GM18870 (cell line): ENCODE measurements around the gene BLMH.

Experiments
- ATAC-seq: cut with Tn5 transposase; IDR thresholded peaks from one replicate; pipeline ENCODE4 v1.9.1; 2021; ENCODE audit warnings: moderate library complexity; ENCODE audit not compliant: unreplicated experiment

BLMH gene

DNA sequence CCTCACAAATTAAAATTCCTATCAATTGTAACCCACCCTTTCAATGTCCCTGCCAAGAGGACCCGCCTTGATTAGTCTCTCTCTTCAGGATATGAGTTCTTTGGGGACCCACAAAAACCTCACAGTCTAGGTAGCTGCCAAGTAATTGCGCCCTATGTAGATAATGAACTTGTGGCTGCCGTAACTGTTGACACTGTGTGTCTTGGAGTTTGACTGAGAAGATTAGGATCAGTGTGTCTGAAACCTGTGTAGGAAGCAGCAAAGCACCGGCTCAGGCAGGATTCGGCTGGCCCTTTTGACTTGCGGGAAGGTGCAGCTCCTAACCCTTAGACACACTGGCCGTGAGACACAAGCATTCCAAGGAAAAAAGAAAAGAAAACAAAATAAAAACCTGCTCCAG lies 38.4 kb downstream of the BLMH start:
- no peak for ATAC-seq

DNA sequence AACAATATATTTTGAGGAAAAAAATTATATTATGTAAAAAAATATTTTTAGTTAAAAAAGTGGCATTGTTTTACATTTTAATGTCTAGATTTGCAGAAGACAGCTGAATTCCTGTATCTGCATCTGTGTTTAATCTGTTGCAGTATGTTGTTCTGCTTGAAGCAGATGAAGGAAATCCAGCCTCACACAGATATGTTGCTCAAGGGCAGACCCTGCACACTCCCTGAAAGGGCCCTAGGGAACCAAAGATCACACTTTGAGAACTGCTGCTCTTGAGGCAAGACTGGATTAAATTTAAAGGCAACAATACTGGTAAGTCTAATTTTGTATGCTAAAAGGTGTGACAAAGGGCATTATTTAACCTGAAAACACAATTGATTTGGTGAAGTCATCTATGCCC lies 39.8 kb downstream of the BLMH start:
- ATAC-seq: no peak

DNA sequence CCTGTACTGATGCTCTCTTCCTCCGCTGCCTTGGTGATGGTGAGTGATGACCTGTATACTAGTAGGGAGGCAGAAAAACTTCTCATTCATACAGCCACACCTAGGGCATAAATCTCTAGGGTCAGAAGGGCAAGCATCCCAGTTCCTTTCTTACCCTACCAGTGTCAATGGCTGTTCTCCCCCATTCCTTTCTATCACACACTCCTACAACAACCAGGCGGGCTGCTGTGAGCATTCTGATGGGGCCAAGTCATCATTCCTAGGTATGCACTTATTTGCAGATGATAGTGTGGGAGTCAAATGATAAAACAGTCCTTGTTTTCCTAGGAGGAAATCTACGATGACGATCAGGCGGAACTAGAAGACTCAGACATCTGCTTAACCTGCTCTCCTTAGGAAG lies 42.3 kb downstream of the BLMH start:
- ATAC-seq: no peak

DNA sequence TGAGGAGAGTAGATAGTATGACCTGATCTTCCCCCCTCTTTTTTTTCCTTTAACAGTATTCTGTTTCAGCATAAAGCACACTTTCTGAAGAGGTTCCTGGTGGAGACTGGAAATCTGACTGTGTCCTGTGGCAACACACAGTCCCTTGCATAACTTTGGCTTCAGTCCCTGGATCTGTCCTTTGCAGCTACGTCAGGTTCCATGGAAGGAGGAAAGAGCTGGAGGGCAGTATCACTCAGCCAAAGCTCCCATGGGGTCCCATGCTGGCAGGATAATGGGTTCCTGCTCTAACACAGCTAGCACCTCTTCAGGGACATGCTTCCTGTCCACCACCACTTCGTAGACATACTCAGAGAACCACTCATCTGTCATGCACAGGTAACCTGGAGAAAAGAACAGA lies 43.0 kb downstream of the BLMH start:
- ATAC-seq: no peak

DNA sequence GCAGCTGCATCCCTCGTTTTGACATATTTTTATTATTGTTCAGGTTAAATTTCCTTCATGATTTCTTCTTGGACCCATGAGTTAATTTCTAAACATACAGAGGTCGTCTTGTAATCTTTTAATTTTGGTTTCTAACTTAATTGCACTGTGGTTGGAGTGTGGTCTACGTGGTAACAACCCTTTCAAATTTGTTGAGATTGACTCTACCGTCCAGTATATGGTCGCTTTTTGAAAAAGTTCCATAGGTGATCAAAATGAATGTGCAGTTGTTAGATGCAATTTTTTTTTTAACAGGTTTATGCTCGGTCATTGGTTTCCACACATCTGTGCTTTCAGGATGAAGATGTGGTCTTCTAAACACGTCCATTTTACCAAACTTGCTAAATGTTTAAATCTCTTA lies 45.3 kb downstream of the BLMH start:
- no peak for ATAC-seq

DNA sequence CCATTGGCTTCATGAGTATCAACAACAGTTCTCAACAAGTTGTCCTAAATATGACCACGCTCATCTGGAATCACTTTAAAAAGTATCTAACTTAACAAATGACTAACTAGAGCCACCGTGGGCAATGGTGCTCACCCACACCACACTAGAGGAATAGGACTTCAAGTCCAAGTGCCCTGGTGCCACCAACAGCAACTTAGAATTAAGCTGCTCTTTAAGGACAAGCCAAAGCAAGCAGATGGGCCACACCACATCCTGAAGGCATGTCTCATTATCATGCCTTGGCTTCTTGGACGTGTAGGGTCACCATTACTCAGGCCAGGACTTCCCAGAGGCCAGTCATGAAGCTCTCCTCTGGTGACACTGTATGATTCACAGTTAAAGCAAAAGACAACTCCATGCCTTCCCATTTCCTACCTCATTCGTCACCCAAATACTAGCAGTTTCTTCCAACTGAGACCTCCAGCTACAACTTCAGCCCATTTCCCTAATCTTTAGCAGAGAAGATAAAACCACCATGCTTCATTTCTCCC lies 46.8 kb downstream of the BLMH start:
- no peak for ATAC-seq

DNA sequence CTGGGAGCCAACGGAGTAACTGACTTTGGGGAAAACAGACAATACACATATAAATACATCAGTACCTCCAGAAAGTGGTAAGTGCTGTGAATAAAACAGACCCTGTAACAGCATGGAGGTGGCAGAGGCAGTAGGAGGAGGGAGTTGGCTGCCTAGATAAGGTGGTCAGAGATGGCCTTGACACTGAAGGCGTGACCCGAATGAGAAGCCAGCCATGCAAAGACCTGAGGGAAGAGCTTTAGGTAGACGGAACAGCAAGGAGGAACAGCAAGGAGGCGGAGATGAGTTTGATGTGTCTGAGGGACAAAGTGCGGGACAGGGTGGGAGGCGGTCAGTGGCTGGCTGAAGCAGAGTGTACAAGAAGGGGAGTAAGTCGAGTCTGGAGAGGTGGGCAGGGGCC lies 48.2 kb downstream of the BLMH start:
- no peak for ATAC-seq

DNA sequence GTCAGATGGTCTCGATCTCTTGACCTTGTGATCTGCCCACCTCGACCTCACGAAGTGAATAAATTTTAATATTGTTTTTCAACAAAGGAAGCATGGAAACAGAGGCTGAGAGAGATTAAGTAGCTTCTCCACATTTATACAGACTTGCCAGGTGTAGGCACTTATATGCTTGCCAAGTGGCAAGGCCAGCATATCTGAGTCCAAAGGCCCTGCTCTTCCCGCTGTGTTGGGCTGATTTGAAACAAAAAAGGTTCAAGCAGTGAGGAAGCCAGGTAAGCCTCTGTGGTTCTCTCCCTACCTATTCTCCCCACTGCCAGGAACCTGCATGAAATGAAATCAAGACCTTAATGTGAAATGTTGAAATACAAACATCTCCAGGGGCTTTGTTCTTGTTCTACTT lies 48.7 kb downstream of the BLMH start:
- no peak for ATAC-seq

DNA sequence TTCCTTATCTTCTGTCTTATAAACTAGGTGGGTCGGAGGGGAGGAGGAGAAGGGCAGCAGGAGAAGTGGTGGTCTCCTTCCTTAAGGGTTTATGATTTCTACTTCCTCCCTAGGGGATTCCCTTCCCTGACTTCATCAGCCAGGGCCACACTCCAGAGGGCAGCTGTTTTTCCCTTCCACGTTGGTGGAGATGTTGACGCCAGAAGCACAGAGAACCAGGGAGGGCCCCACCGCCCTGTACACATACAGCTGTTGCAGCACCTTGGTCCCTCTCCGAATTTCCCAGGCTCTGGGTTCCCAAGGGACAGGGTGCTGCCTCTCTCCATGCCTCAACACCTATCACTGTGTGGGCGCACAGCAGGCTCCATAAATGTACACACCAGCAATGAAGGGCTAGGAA lies 50.7 kb downstream of the BLMH start:
- no peak for ATAC-seq

DNA sequence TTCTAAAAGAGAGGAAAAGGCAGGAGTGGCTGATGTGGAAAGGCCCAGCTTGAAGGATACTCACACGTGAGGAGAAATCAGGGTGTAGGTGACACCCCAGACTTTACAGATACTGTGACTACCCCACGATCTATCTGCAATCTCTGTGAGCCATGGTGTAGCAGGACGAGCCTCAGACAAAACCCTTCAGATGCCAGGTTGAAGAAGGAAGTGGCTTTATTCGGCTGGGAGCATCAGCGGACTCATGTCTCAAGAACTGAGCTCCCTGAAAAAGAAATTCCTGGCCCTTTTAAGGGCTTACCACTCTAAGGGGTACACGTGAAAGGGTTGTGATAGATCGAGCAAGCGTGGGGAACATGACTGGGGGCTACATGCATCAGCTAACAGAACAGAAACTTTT lies 51.6 kb downstream of the BLMH start:
- ATAC-seq: no peak

DNA sequence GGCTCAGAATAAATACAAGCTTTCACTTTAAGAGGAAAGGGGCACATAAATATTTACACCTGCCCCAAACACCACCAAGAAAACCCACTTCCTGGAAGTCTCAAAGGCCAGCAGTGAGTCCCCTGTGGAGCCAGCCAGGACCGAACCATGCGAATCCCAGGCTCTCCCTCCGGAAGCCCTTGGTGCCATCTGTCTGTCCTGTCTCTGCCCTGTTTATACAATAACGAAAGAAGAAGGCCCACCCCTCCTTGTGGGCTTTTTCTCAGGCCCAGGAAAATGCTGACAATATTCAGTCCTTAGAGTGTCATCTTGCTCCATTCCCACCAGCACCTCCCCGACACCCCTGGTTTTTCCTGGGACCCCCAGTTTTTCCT lies 52.7 kb downstream of the BLMH start:
- ATAC-seq: no peak

DNA sequence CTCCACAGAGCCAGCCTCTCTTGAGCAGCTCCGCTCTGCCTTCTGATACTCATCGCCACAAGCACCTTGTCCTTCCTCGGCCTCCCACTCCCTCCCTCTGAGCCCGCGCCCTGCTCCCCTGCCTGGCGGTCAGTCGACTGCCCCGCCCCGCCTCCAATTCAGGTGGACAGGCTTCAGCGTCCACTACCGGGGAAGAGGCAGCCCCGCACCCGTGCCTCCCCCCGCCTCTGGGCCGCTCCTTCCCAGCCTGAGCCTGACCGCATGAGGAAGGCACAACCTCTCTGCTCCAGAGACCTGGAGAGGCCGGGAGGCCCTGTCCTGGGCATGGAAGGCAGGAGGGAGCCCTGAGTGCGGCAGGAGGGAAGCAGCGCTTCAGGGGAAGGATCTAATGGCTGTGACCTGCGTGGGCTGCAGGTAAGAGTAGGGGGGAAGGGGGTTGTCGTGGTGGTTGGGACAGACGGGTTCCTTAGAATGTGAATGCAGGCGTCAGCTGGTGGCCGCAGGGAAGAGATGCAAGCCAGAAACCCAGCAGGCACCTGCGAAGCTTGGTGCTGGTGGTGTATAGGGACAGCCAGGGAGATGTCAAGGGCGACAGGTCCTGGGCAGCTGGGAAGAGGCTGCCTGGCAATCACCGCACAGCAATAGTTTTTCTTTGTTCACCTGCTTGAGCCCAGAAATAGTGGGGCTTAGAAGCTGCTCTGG lies 53.2 kb downstream of the BLMH start:
- no peak for ATAC-seq

DNA sequence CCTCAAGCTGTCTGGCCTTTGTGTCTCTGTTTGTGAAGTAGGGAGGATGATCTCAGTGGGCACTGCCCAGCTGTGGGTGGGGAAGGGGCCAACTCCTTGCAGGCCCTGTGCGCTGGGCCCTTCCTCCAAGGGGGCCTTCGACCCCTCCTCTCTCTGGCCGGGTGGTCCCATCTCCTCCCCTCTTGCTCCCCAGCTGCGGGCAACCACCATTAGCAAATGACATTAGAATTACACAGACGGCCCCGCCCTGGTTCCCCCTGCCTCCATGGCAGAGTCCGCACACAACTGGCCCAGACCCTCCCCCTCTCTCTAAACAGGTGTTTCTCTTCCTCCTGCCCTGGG lies 53.8 kb downstream of the BLMH start:
- no peak for ATAC-seq

DNA sequence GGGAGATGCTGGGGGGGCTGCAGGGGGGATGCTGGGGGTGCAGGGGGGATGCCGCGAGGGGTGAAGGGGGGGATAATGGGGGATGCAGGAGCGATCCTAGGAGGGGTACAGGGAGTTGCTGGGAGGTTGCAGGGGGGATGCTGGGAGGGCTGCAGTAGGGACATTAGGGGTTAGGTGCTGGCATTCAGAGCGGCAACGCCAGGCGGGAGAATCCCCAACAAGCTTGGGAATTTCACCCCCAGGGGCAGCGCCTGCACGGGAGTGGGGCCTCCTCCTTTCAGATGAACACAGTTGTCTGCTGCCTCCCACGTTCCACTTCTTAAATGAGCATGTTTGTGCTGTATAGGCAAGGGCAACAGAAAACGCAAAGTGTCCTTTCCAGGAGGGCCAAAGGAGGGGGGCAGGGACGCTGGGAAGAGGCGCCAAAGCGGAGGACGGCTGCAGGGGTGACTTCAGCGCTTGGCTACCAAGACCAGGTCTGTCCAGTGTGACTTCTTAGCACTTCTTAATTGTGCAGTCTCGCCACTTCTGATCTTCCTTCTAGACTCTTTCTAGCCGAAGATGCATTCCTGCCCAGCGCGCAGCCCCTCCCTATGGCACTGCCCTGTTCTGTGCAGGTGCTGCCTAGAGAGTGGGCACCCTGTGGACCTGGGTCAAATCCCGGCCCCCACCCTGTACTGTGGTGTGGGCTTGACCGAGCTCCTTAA lies 54.3 kb downstream of the BLMH start:
- ATAC-seq: no peak

DNA sequence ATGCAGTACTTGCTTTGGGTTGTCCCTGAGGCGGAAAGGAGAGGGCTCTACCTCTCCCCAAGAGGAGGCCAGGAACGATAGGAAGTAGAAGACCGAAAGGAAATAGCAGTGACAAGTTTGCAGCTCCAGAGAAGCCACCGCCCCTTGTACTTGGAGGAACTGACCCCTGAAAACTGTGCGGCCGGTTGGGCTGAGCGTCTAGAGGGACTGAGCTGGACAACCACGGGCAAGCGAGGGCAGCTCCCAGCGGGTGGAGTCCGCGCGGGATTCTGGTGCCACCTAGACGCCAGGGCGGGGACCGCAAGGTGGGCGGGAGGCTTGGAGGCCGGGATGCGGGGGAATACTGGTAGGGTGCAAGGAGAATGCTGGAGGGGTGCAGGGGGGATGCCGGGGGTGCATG lies 55.0 kb downstream of the BLMH start:
- ATAC-seq: no peak

DNA sequence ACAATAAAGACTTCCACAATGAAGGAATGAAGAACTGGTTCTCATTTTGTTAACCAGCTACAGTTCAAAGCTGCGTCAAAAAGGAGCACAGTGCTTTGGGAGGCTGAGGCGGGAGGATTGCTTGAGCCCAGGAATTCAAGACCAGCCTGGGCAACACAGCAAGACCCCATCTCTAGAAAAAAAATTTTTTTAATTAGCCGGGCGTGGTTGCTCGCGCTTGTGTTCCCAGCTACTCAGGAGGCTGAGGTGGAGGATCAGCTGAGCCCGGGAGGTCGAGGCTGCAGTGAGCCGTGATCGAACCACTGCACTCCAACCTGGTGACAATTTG lies 55.5 kb downstream of the BLMH start:
- ATAC-seq: no peak

DNA sequence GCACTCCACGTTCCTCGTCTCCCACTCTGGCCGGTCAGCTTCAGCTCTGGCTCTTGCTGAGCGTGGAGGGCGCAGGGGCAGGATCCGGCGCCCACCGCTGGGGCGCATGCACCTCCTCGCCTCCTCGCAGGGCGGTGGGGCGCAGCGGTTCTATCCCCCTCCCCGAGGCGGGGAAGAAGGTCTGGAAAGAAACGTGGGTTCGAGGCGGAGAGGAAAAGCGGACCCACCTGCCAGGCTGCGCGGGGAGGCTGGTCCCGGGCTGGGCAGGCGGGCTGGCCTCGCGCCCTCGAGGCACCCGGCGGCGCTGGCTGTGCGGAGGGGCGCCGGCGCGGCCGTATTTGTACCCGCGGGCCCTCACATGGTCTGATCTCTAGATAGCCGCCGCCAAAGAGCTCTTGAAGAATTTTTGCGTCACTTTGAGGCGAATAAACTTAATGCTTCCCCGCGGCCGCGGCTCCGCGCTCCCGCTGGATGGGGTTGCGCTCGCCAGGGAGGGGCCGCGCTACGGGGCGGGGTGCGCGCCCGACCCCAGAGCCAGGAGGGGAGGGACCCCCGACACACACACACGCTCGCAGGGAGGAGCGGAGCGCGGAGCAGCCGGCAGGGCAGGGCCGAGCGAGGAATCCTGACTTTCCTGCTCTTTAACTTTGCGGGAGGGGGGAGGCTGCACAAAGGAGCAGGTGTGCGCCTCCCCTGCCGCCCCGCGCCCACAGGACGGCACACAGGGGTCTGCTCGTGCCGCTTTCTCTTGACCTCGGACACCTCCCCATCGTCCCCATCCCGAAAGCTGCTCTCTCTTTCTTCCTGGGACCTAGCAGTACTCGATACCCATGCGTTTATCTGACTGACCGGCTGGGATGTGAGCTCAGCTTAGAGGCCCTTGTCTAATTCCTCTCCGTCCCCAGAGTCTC lies 56.1 kb downstream of the BLMH start, which contains the start of gene SLC6A4:
SLC6A4 (minus strand) TSS at position 312 of the 911 bp plus-strand sequence. CDS start 13,739 bp downstream, outside the sequence.
- no peak for ATAC-seq

DNA sequence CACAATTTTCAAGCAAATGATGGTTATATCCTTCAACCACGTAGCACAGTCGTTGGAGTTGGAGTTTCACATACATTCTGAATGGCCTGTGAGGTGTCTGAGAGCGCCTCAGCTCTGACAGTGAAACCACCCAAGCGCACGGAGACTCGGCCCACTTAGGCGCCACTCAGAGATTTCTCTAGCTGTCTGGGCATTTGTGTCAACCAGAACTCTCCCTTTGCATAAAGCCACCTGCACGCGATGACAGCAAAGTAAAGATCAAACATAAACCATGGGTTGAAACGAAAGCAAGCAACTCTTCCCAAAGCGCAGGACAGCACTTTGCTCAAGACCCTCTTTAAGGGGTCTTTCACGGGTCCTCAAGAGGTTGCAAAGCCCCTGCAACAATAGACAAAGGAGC lies 56.8 kb downstream of the BLMH start:
- ATAC-seq: no peak

DNA sequence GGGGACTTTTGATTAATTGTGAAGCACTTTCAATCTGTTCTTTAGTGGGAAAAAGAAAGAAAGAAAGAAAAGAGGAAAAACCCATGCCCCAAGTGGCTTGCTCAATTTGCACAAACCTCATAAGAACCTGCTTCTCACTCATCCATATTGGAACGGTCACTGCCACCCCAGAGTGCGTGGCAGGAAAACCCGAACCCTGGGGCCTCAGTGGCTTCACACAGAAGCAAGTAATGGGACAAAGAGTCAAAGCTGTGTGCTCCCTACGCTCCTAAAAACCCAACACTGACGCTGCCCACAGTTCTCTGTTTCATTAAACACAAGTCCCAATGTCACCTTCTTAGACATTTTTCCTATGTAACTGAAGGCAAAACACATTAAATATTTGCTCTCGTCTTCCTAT lies 57.4 kb downstream of the BLMH start:
- ATAC-seq: no peak

DNA sequence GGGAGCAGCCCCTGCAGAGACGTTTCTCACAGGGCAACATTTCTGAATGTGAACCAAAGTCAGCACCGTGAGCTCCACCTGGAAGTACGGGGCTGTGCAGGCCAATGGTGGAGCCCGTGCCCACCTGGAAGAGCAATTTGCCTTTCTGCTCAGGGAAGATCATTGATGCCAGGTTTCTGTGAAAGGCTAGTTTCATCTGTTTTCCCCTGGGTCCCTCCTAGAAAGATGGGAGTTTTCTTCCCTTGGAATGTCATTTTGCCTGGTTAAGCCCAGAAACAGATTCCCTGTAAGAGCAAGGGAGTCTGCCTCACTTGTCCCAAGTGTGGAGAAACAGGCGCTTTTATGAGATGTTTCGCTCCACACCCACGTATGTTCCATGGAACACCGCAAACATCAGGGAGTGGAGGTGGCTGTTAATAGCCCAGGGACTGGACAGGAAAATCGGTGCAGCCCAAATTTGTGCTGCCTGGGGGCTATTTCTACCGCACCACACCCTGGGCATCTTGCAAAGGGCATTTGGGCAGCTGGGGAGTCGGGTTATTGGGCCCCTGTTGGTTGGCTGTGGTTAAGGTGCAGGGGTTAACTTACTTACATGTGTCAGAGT lies 58.8 kb downstream of the BLMH start:
- no peak for ATAC-seq
